NCI-H1436 (cell line): Measurements from ENCODE around the gene DNAAF1.
A peak's percentile ranks its signal among the peaks of the same experiment; 100 is the strongest.
"Not testable (repeated sequence)": the region's sequence is repeated elsewhere in the genome, so short reads cannot be mapped to it uniquely, and the experiment has no call there.

Experiments used
- DNase-seq: peaks from one replicate; lab custom pipeline; 2025; lab: John Stamatoyannopoulos, UW

DNAAF1 gene

GRCh38 chr16:84184775-84185174 is 39.7 kb downstream of the DNAAF1 start:
- no peak for DNase-seq

GRCh38 chr16:84186685-84187437 is 41.8 kb downstream of the DNAAF1 start, which contains the start of gene TAF1C:
TSS of gene TAF1C (minus strand) at chr16:84187057. CDS start at chr16:84184988, 2,069 bp downstream.
- peak; percentile 95 for DNase-seq

DNA sequence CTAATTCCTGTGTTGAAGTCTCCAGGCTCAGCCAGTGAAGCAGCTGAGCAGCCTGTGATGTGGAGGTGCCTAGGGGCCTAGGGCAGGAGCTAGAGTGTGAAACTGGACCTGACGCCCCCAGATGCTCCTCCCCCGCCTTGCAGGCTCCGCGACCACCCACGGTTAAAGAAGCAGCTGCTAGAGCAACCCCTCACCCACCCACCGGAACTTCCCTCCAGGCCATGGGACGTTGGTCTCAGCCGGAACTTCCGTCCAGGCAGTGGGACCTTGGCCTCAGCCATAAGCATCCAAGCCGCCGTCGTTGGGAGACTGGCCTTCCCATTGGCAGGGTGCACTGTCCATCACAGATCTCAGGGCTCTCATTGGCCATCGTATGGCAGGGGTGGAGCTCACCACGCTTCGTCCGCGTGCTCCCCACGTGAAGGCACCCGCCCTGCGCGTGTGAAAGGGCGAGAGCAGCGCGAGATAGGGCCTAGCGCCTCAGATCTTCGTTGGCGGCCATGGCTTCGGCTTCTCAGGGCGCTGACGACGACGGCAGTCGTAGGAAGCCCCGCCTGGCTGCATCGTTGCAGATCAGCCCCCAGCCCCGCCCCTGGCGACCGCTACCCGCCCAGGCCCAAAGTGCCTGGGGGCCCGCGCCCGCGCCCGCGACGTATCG is 45.8 kb downstream of the DNAAF1 start, which contains the start of gene ADAD2:
Gene ADAD2 (plus strand): TSS at position 427 of the 658 bp plus-strand sequence. CDS start 74 bp downstream, at position 501.
- DNase-seq: no peak

GRCh38 chr16:84191466-84191865 is 46.4 kb downstream of the DNAAF1 start:
- DNase-seq: no peak

DNA sequence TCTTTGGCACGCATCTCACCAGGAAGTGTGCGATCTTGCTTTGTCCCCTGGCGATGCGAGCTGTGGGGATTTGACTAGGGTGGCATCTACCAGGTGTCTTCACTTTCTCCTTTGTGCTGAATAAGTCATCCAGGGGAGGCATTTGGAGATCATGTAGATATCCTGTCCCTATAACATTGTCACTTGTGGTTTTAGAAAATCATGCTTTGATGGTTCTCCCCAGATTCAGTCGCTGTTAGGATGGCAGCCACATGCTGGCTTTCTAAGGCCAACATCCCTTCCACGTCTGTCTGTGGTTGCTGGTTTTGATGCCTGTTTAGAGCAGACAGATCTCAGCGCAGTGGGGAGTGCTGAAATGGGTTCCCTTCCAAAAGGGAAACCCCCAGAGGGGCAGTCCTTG is 48.4 kb downstream of the DNAAF1 start:
- DNase-seq: no peak

GRCh38 chr16:84194018-84194417 is 48.9 kb downstream of the DNAAF1 start:
- no peak for DNase-seq

GRCh38 chr16:84194470-84195200 is 49.5 kb downstream of the DNAAF1 start:
- DNase-seq: peak; percentile 67

DNA sequence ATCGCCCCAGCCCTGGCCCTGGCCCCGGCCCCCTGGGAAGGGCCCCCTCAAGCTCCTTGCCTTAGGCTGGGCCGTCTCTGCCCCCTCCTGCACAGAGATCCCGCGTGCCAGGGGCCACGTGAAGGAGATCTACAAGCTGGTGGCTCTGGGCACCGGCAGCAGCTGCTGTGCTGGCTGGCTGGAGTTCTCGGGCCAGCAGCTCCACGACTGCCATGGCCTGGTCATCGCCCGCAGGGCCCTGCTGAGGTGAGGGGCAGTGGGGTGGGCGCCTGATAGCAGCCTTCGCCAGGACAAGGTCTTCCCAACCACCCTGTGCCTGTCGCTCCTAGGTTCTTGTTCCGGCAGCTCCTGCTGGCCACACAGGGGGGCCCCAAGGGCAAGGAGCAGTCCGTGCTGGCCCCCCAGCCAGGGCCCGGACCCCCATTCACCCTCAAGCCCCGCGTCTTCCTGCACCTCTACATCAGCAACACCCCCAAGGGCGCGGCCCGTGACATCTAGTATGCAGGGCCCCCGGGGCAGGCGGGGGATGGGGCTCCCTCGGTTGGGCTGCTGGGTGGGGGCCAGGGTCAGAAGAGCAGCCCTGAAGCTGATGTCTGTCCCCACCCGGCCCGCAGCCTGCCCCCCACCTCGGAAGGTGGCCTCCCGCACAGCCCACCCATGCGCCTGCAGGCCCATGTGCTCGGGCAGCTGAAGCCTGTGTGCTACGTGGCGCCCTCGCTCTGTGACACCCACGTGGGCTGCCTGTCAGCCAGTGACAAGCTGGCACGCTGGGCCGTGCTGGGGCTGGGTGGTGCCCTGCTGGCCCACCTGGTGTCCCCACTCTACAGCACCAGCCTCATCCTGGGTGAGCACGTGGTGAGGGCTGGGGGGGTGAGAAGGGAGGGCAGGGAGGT is 50.3 kb downstream of the DNAAF1 start:
- no peak for DNase-seq

DNA sequence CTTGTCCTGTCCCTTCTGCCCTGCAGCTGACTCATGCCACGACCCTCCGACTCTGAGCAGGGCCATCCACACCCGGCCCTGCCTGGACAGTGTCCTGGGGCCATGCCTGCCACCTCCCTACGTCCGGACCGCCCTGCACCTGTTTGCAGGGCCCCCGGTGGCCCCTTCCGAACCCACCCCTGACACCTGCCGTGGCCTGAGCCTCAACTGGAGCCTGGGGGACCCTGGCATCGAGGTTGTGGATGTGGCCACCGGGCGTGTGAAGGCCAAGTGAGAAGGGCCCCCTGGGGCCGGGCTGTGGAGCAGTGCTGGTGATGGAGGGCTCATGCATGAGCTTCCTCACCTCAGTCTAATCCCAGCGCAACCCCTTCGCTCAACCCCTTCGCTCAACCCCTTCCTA is 51.0 kb downstream of the DNAAF1 start:
- DNase-seq: no peak

GRCh38 chr16:84196727-84197394 is 51.8 kb downstream of the DNAAF1 start:
- no peak for DNase-seq

GRCh38 chr16:84197466-84198128 is 52.5 kb downstream of the DNAAF1 start:
- DNase-seq: no peak

DNA sequence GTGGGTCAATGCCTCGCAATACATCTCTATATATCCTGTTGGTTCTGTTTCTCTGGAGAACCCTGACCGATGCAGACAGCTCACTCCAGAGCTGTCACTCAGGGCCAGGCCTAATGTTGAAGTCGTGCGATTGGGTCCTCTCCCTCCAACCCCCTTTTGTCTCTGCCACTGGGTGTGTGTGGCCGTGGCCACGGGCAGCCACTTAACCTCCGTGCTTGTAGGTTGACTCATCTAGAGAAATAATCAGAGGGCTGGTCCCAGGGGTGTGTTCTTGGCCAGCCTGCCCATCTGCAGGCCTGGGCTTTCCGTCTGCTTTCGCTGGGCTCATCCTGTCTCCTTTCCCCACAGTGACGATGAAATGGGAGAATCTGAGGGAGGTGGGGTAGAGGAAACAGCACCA is 53.3 kb downstream of the DNAAF1 start:
- DNase-seq: no peak

- DNase-seq: no peak
Observed at GRCh38 chr16:84199097-84199496, 54.0 kb downstream of the DNAAF1 start.

DNA sequence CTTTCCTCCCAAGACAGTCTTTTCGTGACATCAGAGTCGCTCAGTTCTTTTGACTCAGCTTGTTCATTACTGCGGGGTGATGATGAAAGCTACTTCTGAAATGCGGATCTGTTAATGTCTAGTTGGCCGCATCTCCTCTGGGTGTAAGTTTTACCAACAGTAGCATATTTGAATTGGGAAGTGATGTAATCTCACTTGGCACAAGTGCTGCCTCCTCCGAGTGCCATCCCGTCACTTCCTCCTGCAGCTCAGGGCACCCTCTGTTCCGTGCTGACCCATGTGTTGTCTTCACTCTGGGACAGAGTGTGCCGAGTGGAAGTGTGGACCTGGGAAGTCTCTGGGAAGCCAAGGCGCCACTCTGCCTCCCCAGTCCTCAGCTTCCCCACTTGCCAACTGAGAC is 54.8 kb downstream of the DNAAF1 start:
- DNase-seq: no peak

GRCh38 chr16:84204551-84204950 is 59.4 kb downstream of the DNAAF1 start:
- DNase-seq: not testable (repeated sequence)

- DNase-seq: not testable (repeated sequence)
Observed at GRCh38 chr16:84205123-84205522, 60.0 kb downstream of the DNAAF1 start.

DNA sequence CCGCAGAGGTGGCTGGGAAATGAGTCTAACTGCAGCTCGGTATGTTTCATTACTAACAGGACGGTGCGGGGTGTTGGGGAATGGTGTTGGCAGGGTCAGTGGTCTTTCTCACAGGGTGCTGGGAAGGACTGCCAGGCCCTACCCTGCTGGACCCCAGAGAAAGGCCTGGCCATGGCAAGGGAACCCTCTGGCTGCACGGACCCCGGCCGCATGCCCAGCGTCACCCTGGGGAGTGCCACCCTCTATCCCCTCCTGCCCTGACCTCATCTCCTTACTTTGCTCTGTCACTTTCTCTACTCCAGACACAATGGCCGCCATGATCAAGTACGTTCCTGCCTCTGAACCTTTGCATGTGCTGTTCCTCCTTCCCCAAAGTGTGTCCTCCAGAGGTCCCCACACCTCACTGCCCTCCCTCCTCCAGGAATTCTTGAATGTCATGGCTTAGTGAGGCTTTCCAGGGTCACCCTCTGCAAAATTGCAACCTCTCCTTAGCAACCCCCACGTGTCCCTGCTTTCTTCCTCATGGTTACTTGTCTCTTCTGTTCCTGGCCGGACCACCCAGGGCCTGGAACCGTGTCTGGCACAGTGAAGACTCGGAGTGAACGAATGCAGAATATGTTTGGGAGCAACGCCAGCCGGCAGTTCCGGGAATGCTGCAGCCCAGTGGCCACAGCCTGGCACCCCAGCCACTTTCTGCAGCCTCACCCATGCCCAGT is 61.0 kb downstream of the DNAAF1 start:
- DNase-seq: no peak

DNA sequence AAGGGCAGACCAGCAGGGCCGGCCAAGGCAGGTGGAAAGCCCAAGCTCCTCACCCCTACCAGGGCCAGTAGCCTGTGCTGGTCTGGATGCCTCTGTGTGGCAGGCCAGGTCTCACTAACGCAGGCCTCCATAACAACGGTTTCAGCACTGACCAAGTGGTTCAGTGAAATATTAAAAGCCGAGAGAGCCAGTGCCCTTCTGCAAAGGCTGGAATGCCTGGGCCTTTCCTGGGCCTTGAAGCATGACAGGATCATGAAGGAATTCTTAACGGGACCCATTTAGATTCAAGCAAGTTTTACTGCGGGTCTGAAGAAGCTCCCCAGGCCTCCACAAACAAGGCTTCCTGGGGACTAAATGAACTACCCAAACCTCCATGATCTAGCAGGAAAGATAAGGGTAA is 62.1 kb downstream of the DNAAF1 start:
- DNase-seq: no peak

DNA sequence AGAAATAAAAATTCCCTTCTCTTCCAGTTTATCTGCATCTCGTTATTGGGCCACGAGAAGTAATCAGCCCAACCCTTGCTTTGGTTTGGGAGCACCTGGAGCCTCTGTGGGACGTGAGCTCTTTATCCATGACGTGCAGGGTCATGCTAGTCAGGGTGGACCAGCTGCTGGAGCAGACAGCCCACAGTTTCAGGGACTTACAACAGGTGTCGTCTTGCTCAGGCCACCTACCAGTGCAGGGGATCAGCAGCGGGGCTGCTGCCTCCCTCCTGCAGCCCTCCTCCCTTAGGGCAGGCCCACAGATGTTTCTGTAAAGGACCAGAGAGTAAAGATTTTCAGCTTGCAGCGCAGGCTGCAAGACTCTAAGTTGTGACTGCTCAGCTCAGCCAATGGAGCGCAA is 62.8 kb downstream of the DNAAF1 start:
- no peak for DNase-seq

- no peak for DNase-seq
Observed at GRCh38 chr16:84209989-84210388, 64.9 kb downstream of the DNAAF1 start.
